KMS-11 (cell line): ENCODE data around the gene IGHMBP2.
"Not testable (repeated sequence)": the region's sequence is repeated elsewhere in the genome, so short reads cannot be mapped to it uniquely, and the experiment has no call there.

Source experiments
- H2AFZ ChIP-seq: fragments of 200-600 bp; sonication (generic); 2 replicates; pipeline ENCODE4 v1.6.1; 2016; ENCODE audit warnings: antibody characterized with exemption, mixed run types, low read depth
- H3K27ac ChIP-seq: fragments of 200-600 bp; sonication (generic); 2 replicates; pipeline ENCODE4 v1.6.1; 2016; ENCODE audit warnings: mild to moderate bottlenecking, mixed run types
- H3K27me3 ChIP-seq: fragments of 200-600 bp; sonication (generic); 2 replicates; pipeline ENCODE4 v1.6.1; 2017; ENCODE audit warnings: mild to moderate bottlenecking, low read depth, mixed run types, moderate library complexity; ENCODE audit not compliant: insufficient read depth
- H3K36me3 ChIP-seq: fragments of 200-600 bp; sonication (generic); 2 replicates; pipeline ENCODE4 v1.6.1; 2017; ENCODE audit warnings: mild to moderate bottlenecking, mixed run types; ENCODE audit not compliant: insufficient read depth
- H3K4me1 ChIP-seq: fragments of 200-600 bp; sonication (generic); 2 replicates; pipeline ENCODE4 v1.6.1; 2016; ENCODE audit warnings: mild to moderate bottlenecking, low read depth, mixed run types; ENCODE audit not compliant: poor library complexity, severe bottlenecking
- H3K4me2 ChIP-seq: fragments of 200-600 bp; sonication (generic); 2 replicates; pipeline ENCODE4 v1.7.0; 2016; ENCODE audit warnings: mild to moderate bottlenecking, mixed run types
- H3K4me3 ChIP-seq: fragments of 200-600 bp; sonication (generic); IDR thresholded peaks from 2 replicates; pipeline ENCODE4 v1.6.1; 2017; ENCODE audit warnings: low read depth, low read length, mixed read lengths; ENCODE audit not compliant: insufficient read depth
- H3K79me2 ChIP-seq: fragments of 200-600 bp; sonication (generic); 2 replicates; pipeline ENCODE4 v1.6.1; 2016; ENCODE audit warnings: low read depth, mixed run types; ENCODE audit not compliant: insufficient read depth
- H3K9ac ChIP-seq: fragments of 200-600 bp; sonication (generic); 2 replicates; pipeline ENCODE4 v1.6.1; 2016; ENCODE audit warnings: mild to moderate bottlenecking, mixed run types
- H4K20me1 ChIP-seq: fragments of 200-600 bp; sonication (generic); 2 replicates; pipeline ENCODE4 v1.6.1; 2016; ENCODE audit warnings: mild to moderate bottlenecking, mixed run types; ENCODE audit not compliant: insufficient read depth
- CTCF ChIP-seq: fragments of 200-600 bp; sonication (generic); conservative IDR thresholded peaks from 2 replicates; pipeline ENCODE4 v1.6.1; 2017; ENCODE audit warnings: low read depth, mild to moderate bottlenecking, antibody characterized with exemption, low read length, moderate library complexity, mixed read lengths

The IGHMBP2 gene

GRCh38 chr11:68968306-68969250 lies 64.9 kb downstream of the IGHMBP2 start:
- H3K4me3 ChIP-seq: no peak overlapping the region
- H3K4me2 ChIP-seq: no peak overlapping the region
- no peaks in the 10 kb centered on the region for H3K4me1 ChIP-seq
- no peak overlapping the region for H2AFZ ChIP-seq
- peaks cover 24% of the 10 kb centered on the region; the same call in 1 of the 2 replicates for H3K27me3 ChIP-seq
- no peak for TF ChIP-seq CTCF
- H3K9ac ChIP-seq: no peak overlapping the region
- no peaks in the 10 kb centered on the region for H4K20me1 ChIP-seq
- H3K36me3 ChIP-seq: no peaks in the 10 kb centered on the region
- H3K27ac ChIP-seq: no peak overlapping the region
- H3K79me2 ChIP-seq: no peaks in the 10 kb centered on the region

- Histone ChIP-seq H3K4me3 (no peak overlapping the region), H3K36me3 (no peaks in the 10 kb centered on the region), H3K79me2 (no peaks in the 10 kb centered on the region), H4K20me1 (no peaks in the 10 kb centered on the region), H3K27me3 (peaks cover 25% of the 10 kb centered on the region; the same call in 1 of the 2 replicates), H3K4me2 (no peak overlapping the region), H2AFZ (no peak overlapping the region), H3K9ac (no peak overlapping the region), H3K4me1 (no peaks in the 10 kb centered on the region), H3K27ac (no peak overlapping the region)
- TF ChIP-seq CTCF: no peak
Observed at GRCh38 chr11:68969386-68969785, 65.7 kb downstream of the IGHMBP2 start.

GRCh38 chr11:68970921-68971636 lies 67.4 kb downstream of the IGHMBP2 start:
- Histone ChIP-seq H4K20me1 (no peaks in the 10 kb centered on the region), H3K4me2 (no peak overlapping the region), H3K27me3 (peaks cover 21% of the 10 kb centered on the region; the same call in 1 of the 2 replicates), H3K4me3 (no peak overlapping the region), H3K27ac (no peak overlapping the region), H2AFZ (no peak overlapping the region), H3K4me1 (no peaks in the 10 kb centered on the region), H3K36me3 (no peaks in the 10 kb centered on the region), H3K9ac (no peak overlapping the region), H3K79me2 (no peaks in the 10 kb centered on the region)
- TF ChIP-seq CTCF: no peak

- Histone ChIP-seq H3K27me3 (peaks cover 20% of the 10 kb centered on the region; the same call in 1 of the 2 replicates), H4K20me1 (no peaks in the 10 kb centered on the region), H3K4me2 (no peak overlapping the region), H3K4me3 (no peak overlapping the region), H3K36me3 (no peaks in the 10 kb centered on the region), H3K9ac (no peak overlapping the region), H2AFZ (no peak overlapping the region), H3K27ac (no peak overlapping the region), H3K4me1 (no peaks in the 10 kb centered on the region), H3K79me2 (no peaks in the 10 kb centered on the region)
- TF ChIP-seq CTCF: no peak
Observed at GRCh38 chr11:68973219-68973618, 69.5 kb downstream of the IGHMBP2 start.

- peaks cover 17% of the 10 kb centered on the region; the same call in 1 of the 2 replicates for H3K27me3 ChIP-seq
- not testable (repeated sequence) for H3K9ac ChIP-seq, H3K79me2 ChIP-seq
Observed at GRCh38 chr11:68973706-68974105, 70.0 kb downstream of the IGHMBP2 start.

More at GRCh38 chr11:68973706-68974105, 70.0 kb downstream of the IGHMBP2 start:
- H3K36me3 ChIP-seq, H4K20me1 ChIP-seq, H3K4me2 ChIP-seq, H3K4me3 ChIP-seq, H3K27ac ChIP-seq, H3K4me1 ChIP-seq, H2AFZ ChIP-seq: not testable (repeated sequence)
